HepG2 (cell line): ENCODE data around the gene INHA. TPM values are rescaled to one million over a fixed set of nuclear protein-coding genes. Genes with fewer than 3 reads are reported as not detected.

Source experiments
- ATF7-NPFF ChIP-seq: sonication (generic); formaldehyde crosslinking; IDR thresholded peaks from 2 replicates; pipeline ENCODE4 v1.8.1; 2023; ENCODE audit warnings: mild to moderate bottlenecking, low read depth, missing genetic modification reagents, moderate library complexity
- EEA1 ChIP-seq: sonication (generic); formaldehyde crosslinking; IDR thresholded peaks from 2 replicates; pipeline ENCODE4 v1.5.1; 2020; ENCODE audit warnings: mild to moderate bottlenecking, missing genetic modification reagents, borderline replicate concordance
- FOXA1 ChIP-seq, 2 experiments: fragments of 450-650 bp in 1 of 2; sonication (generic) in 1 of 2; formaldehyde crosslinking in 1 of 2; IDR thresholded peaks; 2 replicates each; pipeline versions ENCODE4 v1.4.0 to v1.6.1; 2016 to 2020; ENCODE audit warnings: missing genetic modification reagents in 1 of 2
- JUN ChIP-seq: sonication (generic); formaldehyde crosslinking; IDR thresholded peaks from 2 replicates; pipeline ENCODE4 v1.4.0; 2020; ENCODE audit warnings: mild to moderate bottlenecking, missing genetic modification reagents
- KMT2B ChIP-seq: IDR thresholded peaks from 2 replicates; pipeline ENCODE4 v1.6.1; 2016; ENCODE audit warnings: missing genetic modification reagents, missing compliant biosample characterization
- MEIS1 ChIP-seq: sonication (generic); formaldehyde crosslinking; IDR thresholded peaks from 2 replicates; pipeline ENCODE4 v1.9.0; 2021; ENCODE audit warnings: mild to moderate bottlenecking, missing genetic modification reagents, moderate library complexity, borderline replicate concordance
- RXRB ChIP-seq: IDR thresholded peaks from 2 replicates; pipeline ENCODE4 v1.6.1; 2016; ENCODE audit warnings: borderline replicate concordance, missing genetic modification reagents, missing compliant biosample characterization
- SOX6 ChIP-seq, 2 experiments: fragments of 450-650 bp in 1 of 2; sonication (generic) in 1 of 2; formaldehyde crosslinking in 1 of 2; IDR thresholded peaks; 2 replicates each; pipeline versions ENCODE4 v1.4.0 to v1.6.1; 2017 to 2020; ENCODE audit warnings: antibody characterized with exemption in 1 of 2, mild to moderate bottlenecking in 1 of 2, missing genetic modification reagents in 1 of 2
- TBP ChIP-seq: sonication (generic); formaldehyde crosslinking; IDR thresholded peaks from 2 replicates; pipeline ENCODE4 v1.5.0; 2020; ENCODE audit warnings: missing genetic modification reagents
- ZFY ChIP-seq: sonication (generic); formaldehyde crosslinking; IDR thresholded peaks from 2 replicates; pipeline ENCODE4 v1.4.0; 2020; ENCODE audit warnings: missing genetic modification reagents
- ZNF326 ChIP-seq: sonication (generic); formaldehyde crosslinking; IDR thresholded peaks from 2 replicates; pipeline ENCODE4 v1.4.0; 2020; ENCODE audit warnings: missing genetic modification reagents, borderline replicate concordance
- ZNF614 ChIP-seq: IDR thresholded peaks from 2 replicates; pipeline ENCODE4 v1.6.1; 2018; ENCODE audit warnings: missing biosample characterization, missing genetic modification reagents, inconsistent platforms, borderline replicate concordance
- ZNF709 ChIP-seq: sonication (generic); formaldehyde crosslinking; IDR thresholded peaks from 2 replicates; pipeline ENCODE4 v1.5.0; 2020; ENCODE audit warnings: mild to moderate bottlenecking, missing genetic modification reagents
- polyA plus RNA-seq, 8 experiments: library from polyadenylated mRNA; depleted of rRNA in 3 of 8; stranded (reverse) in 7 of 8; unstranded in 1 of 8; fragments of >200 nt; fragmentation: Illumina TruSeq in 4 of 8; extraction: Trizol in 4 of 8; gene quantifications; 2 replicates each; pipeline versions ENCODE4 v1.2.1 to v1.2.3, GENCODE V29; 2011 to 2016; ENCODE audit warnings: low read depth in 4 of 8, missing spikeins in 1 of 8, mixed read lengths in 1 of 8; ENCODE audit not compliant: insufficient read depth in 1 of 8
- total RNA-seq, 5 experiments: library from RNA; depleted of rRNA; stranded (reverse); fragments of >200 nt; fragmentation: Illumina TruSeq; extraction: Trizol; gene quantifications; 2 replicates each; pipeline ENCODE4 v1.2.3, GENCODE V29; 2016; ENCODE audit warnings: low read depth in 1 of 5
- TF ChIP-seq, protein P1 (sequence below): fragments of 450-650 bp; IDR thresholded peaks from 2 replicates; pipeline ENCODE4 v1.6.1; 2017
- TF ChIP-seq, protein P2 (sequence below): sonication (generic); formaldehyde crosslinking; IDR thresholded peaks from 2 replicates; pipeline ENCODE4 v1.9.0; 2022; ENCODE audit warnings: missing genetic modification reagents, mild to moderate bottlenecking, borderline replicate concordance
- TF ChIP-seq, protein P3 (sequence below): sonication (generic); formaldehyde crosslinking; IDR thresholded peaks from 2 replicates; pipeline ENCODE4 v1.4.0; 2020; ENCODE audit warnings: missing genetic modification reagents
- TF ChIP-seq, protein P4 (sequence below): sonication (generic); formaldehyde crosslinking; IDR thresholded peaks from 2 replicates; pipeline ENCODE4 v1.4.0; 2020; ENCODE audit warnings: mild to moderate bottlenecking, low read depth, missing genetic modification reagents

INHA gene
- total and polyA plus RNA-seq, 2 of the 13 experiments (the other 11 are each of a cell fraction or from before 2014, with no cell fraction given), result 4.1 to 15.2 TPM

DNA sequence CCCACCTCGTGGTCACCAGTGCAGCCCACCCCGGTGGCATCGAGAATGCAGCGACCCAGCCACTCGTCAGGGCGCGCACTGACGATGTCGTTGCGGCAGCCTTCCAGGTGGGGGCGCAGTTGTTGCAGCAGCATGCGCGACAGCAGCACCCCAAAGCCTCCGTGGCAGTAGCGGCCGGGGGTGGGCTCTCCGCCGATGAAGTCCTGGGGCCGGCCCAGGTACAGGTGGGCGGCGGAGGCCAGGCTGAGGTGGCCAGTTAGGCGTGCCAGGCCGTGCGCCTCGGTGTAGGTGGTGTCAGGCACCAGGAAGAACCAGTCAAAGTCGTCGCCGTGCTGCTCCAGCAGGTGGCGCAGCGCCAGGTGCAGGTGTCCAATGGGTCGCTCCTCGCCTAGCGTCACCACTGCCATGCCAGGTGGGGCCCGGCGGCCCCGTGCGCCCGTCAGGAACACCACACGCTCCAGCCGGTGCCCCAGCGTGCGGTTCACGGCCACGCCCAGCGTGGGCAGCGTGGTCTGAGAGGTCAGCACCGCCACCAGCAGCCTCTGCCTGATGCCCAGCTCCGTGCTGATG lies 30.4 kb upstream of the INHA start (continued):
- TF ChIP-seq RXRB (peak; percentile 52; the same call in 1 of the 2 replicates), SOX6 (IDR thresholded peaks at IDR 0.05) (no peak), SOX6 (CRISPR knock-in tag; IDR thresholded peaks at IDR 0.05) (peak; percentile 73), FOXA1 (IDR thresholded peaks at IDR 0.05) (no peak), FOXA1 (CRISPR knock-in tag; IDR thresholded peaks at IDR 0.05) (no peak; the same call in 1 of the 2 replicates), KMT2B (CRISPR knock-in tag) (peak; percentile 58; the same call in 1 of the 2 replicates), MEIS1 (CRISPR knock-in tag) (peak; percentile 97), ZNF614 (CRISPR knock-in tag) (peak; percentile 90; the same call in 1 of the 2 replicates), JUN (peak; percentile 72), TBP (CRISPR knock-in tag) (no peak), ZFY (CRISPR knock-in tag) (peak; percentile 69; the same call in 1 of the 2 replicates), ZNF326 (no peak), ATF7-NPFF (CRISPR knock-in tag) (0 out of 2 replicates have a peak, but pooled peaks have one; percentile 17), ZNF709 (CRISPR knock-in tag) (peak; percentile 91), EEA1 (no peak)
- TF ChIP-seq, protein P1, sequence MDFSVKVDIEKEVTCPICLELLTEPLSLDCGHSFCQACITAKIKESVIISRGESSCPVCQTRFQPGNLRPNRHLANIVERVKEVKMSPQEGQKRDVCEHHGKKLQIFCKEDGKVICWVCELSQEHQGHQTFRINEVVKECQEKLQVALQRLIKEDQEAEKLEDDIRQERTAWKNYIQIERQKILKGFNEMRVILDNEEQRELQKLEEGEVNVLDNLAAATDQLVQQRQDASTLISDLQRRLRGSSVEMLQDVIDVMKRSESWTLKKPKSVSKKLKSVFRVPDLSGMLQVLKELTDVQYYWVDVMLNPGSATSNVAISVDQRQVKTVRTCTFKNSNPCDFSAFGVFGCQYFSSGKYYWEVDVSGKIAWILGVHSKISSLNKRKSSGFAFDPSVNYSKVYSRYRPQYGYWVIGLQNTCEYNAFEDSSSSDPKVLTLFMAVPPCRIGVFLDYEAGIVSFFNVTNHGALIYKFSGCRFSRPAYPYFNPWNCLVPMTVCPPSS, result no peak
- TF ChIP-seq, protein P2, sequence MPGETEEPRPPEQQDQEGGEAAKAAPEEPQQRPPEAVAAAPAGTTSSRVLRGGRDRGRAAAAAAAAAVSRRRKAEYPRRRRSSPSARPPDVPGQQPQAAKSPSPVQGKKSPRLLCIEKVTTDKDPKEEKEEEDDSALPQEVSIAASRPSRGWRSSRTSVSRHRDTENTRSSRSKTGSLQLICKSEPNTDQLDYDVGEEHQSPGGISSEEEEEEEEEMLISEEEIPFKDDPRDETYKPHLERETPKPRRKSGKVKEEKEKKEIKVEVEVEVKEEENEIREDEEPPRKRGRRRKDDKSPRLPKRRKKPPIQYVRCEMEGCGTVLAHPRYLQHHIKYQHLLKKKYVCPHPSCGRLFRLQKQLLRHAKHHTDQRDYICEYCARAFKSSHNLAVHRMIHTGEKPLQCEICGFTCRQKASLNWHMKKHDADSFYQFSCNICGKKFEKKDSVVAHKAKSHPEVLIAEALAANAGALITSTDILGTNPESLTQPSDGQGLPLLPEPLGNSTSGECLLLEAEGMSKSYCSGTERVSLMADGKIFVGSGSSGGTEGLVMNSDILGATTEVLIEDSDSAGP (CRISPR knock-in tag), result peak; percentile 94
- TF ChIP-seq, protein P3, sequence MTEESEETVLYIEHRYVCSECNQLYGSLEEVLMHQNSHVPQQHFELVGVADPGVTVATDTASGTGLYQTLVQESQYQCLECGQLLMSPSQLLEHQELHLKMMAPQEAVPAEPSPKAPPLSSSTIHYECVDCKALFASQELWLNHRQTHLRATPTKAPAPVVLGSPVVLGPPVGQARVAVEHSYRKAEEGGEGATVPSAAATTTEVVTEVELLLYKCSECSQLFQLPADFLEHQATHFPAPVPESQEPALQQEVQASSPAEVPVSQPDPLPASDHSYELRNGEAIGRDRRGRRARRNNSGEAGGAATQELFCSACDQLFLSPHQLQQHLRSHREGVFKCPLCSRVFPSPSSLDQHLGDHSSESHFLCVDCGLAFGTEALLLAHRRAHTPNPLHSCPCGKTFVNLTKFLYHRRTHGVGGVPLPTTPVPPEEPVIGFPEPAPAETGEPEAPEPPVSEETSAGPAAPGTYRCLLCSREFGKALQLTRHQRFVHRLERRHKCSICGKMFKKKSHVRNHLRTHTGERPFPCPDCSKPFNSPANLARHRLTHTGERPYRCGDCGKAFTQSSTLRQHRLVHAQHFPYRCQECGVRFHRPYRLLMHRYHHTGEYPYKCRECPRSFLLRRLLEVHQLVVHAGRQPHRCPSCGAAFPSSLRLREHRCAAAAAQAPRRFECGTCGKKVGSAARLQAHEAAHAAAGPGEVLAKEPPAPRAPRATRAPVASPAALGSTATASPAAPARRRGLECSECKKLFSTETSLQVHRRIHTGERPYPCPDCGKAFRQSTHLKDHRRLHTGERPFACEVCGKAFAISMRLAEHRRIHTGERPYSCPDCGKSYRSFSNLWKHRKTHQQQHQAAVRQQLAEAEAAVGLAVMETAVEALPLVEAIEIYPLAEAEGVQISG (CRISPR knock-in tag), result peak; percentile 86
- TF ChIP-seq, protein P4, sequence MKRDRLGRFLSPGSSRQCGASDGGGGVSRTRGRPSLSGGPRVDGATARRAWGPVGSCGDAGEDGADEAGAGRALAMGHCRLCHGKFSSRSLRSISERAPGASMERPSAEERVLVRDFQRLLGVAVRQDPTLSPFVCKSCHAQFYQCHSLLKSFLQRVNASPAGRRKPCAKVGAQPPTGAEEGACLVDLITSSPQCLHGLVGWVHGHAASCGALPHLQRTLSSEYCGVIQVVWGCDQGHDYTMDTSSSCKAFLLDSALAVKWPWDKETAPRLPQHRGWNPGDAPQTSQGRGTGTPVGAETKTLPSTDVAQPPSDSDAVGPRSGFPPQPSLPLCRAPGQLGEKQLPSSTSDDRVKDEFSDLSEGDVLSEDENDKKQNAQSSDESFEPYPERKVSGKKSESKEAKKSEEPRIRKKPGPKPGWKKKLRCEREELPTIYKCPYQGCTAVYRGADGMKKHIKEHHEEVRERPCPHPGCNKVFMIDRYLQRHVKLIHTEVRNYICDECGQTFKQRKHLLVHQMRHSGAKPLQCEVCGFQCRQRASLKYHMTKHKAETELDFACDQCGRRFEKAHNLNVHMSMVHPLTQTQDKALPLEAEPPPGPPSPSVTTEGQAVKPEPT, result peak; percentile 84
